ENCODE data around the gene MID1.

- TF ChIP-seq CTCF (IDR thresholded peaks at IDR 0.05) = no peak
- no peak for TF ChIP-seq POLR2AphosphoS5 (IDR thresholded peaks at IDR 0.05)
- TF ChIP-seq POLR2A (IDR thresholded peaks at IDR 0.05) = no peak
These were observed 187.0 kb downstream of the MID1 start for GRCh38 chrX:10433296-10433965.

Data from prostate gland (tissue), 2 donors.